Pulmonary artery endothelial cell (primary cell): ENCODE data around the gene ARHGAP35. TPM values are rescaled to one million over a fixed set of nuclear protein-coding genes. Genes with fewer than 3 reads are reported as not detected.
"Not testable (repeated sequence)": the region's sequence is repeated elsewhere in the genome, so short reads cannot be mapped to it uniquely, and the experiment has no call there.

Experiments used
- DNase-seq: peaks from one replicate; pipeline ENCODE4 v3.0.0-alpha.2; 2011; ENCODE audit warnings: low read depth, low spot score
- total RNA-seq: library from RNA; depleted of rRNA; stranded (reverse); fragments of >200 nt; gene quantifications from 2 replicates; pipeline ENCODE4 v1.2.3, GENCODE V29; 2014

ARHGAP35 gene
- total RNA-seq, 1 donor from 2014 or later, result 21.4 TPM

DNA sequence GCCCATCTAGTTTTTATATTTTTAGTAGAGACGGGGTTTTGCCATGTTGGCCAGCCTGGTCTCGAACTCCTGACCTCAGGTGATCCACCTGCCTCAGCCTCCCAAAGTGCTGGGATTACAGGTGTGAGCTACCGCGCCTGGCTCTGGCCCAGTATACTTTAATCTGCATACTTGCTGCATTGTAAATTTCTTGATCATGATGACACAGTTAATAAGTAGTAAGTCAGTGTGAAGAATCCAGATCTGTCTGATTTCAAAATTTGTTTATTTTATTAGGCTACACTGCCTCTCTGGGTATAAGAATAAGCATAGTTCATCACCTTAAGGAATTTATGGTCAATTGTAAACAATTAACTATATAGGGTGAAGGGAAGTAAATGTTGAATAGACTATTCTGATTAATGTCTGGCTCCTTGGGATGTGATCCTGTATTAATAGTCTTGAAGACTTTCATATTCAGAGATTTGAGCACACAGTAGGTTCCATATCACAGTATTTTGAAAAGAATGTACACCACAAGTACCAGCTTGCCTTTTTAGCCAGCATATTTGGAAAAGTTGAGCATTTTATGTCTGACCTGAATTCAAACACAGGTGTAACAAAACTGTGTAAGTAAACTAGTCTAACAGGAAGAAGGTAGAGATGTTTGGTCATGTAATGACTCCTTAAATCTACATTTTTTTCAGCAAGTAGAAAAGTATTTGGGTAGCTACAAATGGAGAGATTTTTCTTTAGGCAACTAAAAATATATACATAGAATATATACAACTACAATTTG lies 7.4 kb downstream of the ARHGAP35 start:
- no peak for DNase-seq

- not testable (repeated sequence) for DNase-seq
Observed at GRCh38 chr19:46871173-46871572, 10.4 kb downstream of the ARHGAP35 start.

DNA sequence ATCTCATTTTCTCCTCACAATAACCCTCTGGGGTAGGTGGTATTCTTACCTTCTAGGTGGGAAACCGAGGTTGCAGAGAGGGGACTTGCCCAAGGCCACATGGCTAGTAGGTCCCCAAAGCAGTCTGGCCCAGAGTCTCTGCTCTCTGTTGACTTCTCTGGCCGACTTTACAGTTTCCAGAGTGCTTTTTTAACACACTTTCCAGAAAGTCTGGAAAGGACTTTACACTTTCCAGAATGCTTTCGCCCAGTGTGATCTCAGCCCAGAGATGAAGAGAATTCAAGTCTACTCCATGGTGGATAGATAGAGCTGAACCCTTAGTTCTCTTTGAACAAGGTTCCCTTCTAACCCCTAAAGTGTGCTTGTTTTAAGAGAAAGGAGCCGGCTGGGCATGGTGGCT lies 12.2 kb downstream of the ARHGAP35 start:
- no peak for DNase-seq

GRCh38 chr19:46875234-46875633 lies 14.4 kb downstream of the ARHGAP35 start:
- no peak for DNase-seq

GRCh38 chr19:46875657-46876056 lies 14.9 kb downstream of the ARHGAP35 start:
- no peak for DNase-seq

GRCh38 chr19:46878613-46879375 lies 18.0 kb downstream of the ARHGAP35 start:
- DNase-seq, result no peak

GRCh38 chr19:46880431-46880830 lies 19.6 kb downstream of the ARHGAP35 start:
- DNase-seq, result no peak

DNA sequence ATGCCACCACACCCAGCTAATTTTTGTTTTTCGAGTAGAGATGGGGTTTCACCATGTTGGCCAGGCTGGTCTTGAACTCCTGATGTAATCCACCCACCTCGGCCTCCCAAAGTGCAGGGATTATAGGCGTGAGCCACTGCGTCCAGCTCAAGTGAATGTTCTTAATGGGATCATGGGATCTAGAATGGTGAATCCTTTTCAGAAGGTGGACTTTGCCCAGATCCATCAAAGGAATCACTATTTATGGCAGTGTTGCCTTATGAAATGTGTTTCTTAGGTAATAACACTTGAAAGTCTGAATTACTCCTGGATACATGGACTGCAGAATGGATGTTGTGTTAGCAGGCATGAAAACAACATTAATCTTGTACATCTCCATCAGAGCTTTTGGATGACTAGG lies 20.3 kb downstream of the ARHGAP35 start:
- no peak for DNase-seq

DNA sequence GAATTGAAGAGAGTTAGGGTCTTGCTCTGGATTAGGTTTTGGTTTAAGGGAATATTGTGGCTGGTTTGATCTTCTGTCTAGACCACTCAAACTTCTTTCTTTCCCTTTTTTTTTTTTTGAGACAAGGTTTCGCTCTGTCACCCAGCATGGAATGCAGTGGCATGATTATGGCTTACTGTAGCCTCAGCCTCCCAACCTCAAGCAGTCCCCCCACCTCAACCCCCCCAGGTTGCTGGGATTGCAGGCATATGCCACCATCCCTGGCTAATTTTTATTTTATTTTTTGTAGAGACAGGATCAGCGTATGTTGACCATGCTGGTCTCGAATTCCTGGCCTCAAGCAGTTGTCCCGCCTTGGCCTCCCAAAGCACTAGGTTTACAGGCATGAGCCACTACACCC lies 21.2 kb downstream of the ARHGAP35 start:
- DNase-seq, result no peak

DNA sequence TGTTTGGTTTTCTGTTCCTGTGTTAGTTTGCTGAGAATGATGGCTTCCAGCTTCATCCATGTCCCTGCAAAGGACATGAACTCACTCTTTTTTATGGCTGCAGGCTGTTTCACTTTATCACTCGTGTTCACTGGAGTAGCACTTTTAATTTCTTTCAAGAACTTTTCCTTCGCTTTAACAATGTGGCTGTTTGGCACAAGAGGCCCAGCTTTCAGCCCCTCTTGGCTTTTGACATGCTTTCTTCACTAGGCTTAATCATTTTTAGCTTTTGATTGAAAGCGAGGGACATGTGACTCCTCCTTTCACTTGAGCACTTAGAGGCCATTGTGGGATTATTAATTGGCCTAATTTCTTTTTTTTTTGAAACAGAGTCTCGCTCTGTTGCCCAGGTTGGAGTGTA lies 22.0 kb downstream of the ARHGAP35 start:
- DNase-seq, result not testable (repeated sequence)

DNA sequence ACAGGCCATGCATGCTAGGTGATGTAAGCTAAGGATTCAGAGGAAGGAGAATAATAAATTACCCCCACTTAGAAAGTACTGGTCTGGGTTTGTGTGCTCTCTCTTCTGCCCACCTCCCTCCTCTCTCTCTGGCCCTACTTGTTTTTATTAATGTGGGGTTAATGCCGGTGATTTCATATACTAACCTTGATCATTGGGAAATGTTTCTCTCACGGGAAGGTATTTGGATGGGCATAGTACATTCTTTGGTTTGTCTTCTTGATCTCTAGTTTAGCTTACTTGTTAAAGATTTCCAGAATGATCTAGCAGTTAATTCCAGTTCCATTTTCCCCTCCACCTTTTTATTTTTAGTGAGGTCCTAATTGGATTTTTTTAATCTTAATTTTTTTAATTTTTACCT lies 24.6 kb downstream of the ARHGAP35 start:
- no peak for DNase-seq

DNA sequence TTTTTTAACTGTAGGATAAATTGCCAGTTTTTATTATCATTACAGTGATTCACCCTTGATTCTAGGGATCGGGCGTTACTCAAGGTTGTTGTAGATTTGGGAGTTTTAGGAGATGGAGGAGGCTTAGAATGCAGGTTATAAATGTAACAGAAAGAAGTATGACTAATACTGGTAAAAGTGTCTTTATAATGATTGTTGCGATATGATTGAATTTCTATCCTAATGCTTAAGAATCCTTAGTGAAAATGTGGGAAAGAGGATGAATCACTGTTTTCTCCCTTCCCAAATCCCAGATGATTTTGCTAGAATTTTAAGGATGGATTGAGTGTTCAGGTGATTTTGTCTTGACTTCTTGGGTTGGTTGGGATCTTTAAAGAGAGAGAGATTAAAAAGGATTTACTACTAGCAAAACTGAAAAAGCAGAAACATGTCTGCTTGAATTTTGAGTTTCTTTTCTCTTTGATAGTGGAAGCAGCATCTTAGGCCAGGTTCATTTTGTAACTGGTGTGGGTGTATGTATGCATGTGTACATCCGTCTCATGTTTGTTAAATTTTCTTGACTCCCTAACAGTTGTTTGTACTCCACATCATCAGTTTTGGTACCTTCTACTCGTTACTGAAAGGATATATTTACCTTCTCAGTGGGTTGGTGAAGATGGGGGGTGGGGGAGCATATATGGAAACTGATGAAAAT lies 25.9 kb downstream of the ARHGAP35 start:
- DNase-seq, result no peak

GRCh38 chr19:46887240-46887782 lies 26.5 kb downstream of the ARHGAP35 start:
- no peak for DNase-seq

DNA sequence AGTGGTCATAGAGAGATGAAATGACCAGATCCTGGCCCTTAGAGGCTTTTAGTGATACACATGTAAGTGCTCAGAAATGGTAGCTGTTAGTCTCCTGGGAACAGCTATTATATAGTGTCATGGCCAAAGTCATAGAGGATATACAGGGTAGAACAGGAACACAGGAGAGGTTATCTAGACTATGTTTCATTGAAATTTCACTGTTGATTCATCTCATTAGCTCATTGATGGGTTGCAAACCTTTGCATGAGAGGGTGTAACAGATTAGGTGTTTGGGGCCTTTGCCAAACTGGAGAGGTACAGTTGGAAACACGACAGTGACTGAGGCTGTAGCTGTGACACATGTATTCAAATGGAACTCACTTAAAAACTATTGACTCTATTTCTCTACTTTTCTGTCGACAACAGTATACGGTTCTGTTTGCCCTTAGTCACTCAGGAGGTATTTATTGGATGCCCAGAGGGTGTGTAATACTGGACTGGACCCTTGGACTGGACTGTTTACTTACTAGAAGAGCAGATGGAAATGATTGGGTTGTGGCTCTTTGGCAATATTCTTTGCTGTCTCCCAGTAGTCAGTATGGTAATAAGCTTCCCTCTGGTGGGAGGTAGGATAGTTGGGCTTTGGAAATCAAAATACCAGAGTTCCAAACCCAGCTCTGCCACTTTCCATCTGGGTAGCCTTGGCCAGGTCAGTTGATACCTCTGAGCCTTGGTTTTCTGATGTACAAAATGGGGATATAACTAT lies 29.8 kb downstream of the ARHGAP35 start:
- DNase-seq, result no peak

- DNase-seq, result no peak
Observed at GRCh38 chr19:46892252-46893179, 31.7 kb downstream of the ARHGAP35 start.

- DNase-seq, result no peak
Observed at GRCh38 chr19:46896076-46896794, 35.4 kb downstream of the ARHGAP35 start.

DNA sequence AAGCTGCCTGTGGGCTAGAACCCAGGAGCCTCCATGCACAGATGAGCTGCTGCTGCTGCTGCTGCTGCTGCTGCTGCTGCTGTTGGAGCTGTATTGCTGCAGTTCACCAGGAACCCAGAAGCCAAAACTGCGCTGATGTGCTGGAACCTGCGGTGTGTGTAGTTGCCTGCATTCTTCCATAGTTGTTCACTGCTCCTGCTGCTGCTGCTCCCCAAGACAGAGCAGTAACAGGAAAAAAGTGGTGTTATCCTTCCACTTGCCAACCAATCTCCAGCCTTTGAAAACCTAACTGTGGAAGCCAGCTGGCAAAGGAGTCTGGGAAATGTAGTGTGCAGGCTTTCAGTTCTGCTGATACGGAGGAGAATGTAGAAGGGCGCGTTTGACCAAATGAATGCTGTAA lies 37.9 kb downstream of the ARHGAP35 start:
- no peak for DNase-seq

- no peak for DNase-seq
Observed at GRCh38 chr19:46900341-46900740, 39.5 kb downstream of the ARHGAP35 start.

GRCh38 chr19:46901701-46902401 lies 41.1 kb downstream of the ARHGAP35 start:
- DNase-seq, result no peak
